SH-SY5Y (cell line): ENCODE measurements around the gene COMMD9.

ENCODE experiments used
- GATA2 ChIP-seq: IDR thresholded peaks from 2 replicates; pipeline ENCODE4 v1.6.1; 2011; ENCODE audit warnings: mild to moderate bottlenecking, low read depth, low read length
- GATA3 ChIP-seq: IDR thresholded peaks from 2 replicates; pipeline ENCODE4 v1.6.1; 2011; ENCODE audit warnings: low read depth, mild to moderate bottlenecking, low read length, moderate library complexity

GRCh38 chr11:36258730-36259360 lies 30.4 kb downstream of the COMMD9 start:
- no peak for TF ChIP-seq GATA3
- TF ChIP-seq GATA2, result no peak
